Lung microvascular endothelial cell (primary cell): Measurements from ENCODE around the gene IL4R. TPM values are rescaled to one million over a fixed set of nuclear protein-coding genes. Genes with fewer than 3 reads are reported as not detected.
A peak's percentile ranks its signal among the peaks of the same experiment; 100 is the strongest.

Experiments
- DNase-seq, 2 donors: peaks; one replicate each; pipeline versions ENCODE4 v3.0.0 to v3.0.0-alpha.2; 2010; ENCODE audit warnings: low read depth in 2 of 2
- total RNA-seq: library from RNA; depleted of rRNA; stranded (reverse); fragments of >200 nt; gene quantifications from 2 replicates; pipeline ENCODE4 v1.2.1, GENCODE V29; 2014

Gene IL4R
- total RNA-seq, 1 donor from 2014 or later = 10.5 TPM

DNA sequence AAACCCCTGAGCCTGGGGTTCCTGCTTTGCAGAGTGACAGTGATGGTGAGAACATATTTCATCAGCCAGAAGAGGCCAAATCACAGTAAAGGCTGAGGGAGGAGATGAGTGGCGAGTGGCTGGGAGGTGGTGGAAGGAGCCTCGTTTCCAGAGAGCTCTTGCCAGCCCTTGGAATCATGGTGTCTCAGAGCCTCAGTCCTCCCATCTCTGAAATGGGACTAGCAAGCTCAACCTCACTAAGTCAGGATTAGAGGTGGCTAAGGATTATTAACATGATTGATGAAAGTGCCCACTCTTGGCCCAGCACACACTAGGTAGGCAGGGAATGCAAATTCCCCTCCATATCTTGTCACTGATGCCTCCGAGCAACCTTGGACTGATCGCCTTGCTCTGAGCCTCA lies 43.0 kb downstream of the IL4R start:
- no peak for DNase-seq

DNA sequence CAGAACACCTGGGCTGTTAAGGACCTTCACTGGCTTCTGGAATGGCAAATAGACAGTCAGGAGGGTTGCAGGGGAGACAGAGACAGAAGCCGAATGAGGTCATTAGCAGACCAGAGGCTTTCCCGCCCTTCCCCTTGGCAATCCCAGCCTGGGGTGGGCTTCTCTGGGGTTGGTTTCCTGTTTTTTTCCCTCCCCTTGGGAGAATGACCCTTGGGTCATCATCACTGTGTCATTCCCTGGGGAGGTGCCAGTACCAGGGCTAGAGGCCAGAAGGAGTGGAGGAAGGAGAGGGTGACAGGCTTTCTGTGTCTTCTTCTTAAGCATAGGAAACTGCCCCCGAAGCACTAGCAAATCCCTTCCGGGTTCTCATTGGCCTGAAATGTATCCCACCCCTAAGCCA lies 45.3 kb downstream of the IL4R start:
- DNase-seq = peak; percentile 17 to 59

DNA sequence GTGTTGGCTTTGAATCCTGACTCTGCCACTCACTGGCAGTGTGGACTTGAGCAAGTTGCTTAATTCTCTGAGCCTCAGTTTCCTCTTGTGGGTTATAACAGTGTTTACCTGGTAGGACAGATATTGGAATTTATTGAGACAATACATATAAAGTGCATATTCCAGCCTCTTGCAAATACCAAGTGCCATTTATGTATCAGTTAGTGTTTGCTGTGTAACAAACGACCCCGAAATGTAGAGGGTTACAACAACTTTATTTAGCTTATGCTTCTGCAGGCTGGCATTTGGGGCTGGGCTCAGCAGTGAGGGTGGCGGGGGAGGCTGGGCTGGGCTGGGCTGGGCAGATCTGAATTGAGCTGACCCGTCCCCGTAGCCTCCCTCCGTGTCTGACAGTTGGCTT lies 45.8 kb downstream of the IL4R start:
- DNase-seq = no peak

DNA sequence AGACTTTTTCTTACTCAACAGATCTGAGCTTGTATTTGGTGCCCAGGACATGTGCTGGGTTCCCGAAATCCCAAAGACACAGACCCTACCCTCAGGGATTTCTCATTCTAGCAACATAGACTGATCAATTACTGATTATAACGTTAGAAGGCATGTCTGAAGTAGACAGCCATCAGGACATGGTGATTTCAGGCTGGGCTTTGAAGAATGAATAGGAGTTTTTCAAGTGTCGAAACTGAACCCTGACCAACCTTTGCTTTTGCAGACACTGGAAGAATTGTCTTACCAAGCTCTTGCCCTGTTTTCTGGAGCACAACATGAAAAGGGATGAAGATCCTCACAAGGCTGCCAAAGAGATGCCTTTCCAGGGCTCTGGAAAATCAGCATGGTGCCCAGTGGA lies 48.2 kb downstream of the IL4R start:
- DNase-seq = no peak

DNA sequence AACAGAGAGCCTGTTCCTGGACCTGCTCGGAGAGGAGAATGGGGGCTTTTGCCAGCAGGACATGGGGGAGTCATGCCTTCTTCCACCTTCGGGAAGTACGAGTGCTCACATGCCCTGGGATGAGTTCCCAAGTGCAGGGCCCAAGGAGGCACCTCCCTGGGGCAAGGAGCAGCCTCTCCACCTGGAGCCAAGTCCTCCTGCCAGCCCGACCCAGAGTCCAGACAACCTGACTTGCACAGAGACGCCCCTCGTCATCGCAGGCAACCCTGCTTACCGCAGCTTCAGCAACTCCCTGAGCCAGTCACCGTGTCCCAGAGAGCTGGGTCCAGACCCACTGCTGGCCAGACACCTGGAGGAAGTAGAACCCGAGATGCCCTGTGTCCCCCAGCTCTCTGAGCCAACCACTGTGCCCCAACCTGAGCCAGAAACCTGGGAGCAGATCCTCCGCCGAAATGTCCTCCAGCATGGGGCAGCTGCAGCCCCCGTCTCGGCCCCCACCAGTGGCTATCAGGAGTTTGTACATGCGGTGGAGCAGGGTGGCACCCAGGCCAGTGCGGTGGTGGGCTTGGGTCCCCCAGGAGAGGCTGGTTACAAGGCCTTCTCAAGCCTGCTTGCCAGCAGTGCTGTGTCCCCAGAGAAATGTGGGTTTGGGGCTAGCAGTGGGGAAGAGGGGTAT lies 48.9 kb downstream of the IL4R start:
- DNase-seq = no peak

DNA sequence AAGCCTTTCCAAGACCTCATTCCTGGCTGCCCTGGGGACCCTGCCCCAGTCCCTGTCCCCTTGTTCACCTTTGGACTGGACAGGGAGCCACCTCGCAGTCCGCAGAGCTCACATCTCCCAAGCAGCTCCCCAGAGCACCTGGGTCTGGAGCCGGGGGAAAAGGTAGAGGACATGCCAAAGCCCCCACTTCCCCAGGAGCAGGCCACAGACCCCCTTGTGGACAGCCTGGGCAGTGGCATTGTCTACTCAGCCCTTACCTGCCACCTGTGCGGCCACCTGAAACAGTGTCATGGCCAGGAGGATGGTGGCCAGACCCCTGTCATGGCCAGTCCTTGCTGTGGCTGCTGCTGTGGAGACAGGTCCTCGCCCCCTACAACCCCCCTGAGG lies 49.5 kb downstream of the IL4R start:
- DNase-seq = no peak

DNA sequence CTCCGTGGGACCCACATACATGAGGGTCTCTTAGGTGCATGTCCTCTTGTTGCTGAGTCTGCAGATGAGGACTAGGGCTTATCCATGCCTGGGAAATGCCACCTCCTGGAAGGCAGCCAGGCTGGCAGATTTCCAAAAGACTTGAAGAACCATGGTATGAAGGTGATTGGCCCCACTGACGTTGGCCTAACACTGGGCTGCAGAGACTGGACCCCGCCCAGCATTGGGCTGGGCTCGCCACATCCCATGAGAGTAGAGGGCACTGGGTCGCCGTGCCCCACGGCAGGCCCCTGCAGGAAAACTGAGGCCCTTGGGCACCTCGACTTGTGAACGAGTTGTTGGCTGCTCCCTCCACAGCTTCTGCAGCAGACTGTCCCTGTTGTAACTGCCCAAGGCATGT lies 50.0 kb downstream of the IL4R start:
- DNase-seq = peak in 1 of 2 donors; percentile 18

DNA sequence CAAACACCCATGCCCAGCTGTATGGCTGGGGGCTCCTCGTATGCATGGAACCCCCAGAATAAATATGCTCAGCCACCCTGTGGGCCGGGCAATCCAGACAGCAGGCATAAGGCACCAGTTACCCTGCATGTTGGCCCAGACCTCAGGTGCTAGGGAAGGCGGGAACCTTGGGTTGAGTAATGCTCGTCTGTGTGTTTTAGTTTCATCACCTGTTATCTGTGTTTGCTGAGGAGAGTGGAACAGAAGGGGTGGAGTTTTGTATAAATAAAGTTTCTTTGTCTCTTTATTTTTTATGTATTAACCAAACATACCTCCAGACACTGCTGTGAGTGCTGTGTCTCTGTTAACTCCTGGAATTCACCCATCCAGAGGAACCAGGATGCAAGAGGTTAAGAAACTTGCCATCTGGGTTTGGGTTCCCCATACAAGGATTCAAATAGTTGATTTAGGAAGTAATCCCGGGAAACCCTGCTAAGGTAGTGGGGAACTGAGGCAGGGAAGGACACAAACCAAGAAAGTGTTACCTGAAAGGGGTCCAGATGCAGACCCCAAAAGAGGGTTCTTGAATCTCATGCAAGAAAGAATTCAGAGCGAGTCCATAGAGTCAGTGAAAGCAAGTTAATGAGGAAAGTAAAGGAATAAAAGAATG lies 50.8 kb downstream of the IL4R start:
- no peak for DNase-seq

DNA sequence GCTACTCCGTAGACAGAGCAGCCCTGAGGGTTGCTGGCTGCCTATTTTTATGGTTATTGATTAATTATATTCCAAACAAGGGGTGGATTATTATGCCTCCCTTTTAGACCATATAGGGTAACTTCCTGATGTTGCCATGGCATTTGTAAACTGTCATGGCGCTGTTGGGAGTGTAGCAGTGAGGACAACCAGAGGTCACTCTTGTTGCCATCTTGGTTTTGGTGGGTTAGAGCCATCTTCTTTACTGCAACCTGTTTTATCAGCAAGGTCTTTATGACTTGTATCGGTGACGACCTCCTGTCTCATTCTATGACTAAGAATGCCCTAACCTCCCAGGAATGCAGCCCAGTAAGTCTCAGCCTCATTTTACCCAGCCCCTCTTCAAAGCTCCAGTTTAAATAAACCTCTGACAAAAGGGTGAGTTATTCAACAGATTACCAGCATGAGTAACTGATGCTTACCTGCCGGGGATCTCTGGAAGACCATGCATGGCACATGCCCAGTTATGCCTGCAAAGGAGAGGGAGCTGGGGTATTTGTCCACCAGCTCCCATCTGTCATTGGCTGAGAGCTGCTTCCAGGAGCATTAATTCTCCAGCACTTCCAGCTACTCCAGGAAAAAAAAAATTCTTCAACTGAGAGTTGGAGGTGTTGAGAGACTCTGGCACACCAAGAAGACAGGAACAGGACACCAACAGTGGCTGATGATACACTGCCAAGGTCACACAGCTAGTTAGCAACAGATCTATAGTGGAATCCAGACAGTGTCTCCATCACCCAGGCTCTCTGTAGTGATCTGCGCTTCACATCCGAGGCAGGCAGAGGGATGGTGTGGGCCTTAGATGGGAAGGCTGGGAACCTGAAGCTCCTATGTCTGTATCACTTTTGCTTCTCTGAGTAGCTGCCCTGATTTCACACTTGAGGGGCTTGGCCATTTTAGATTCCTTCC lies 51.6 kb downstream of the IL4R start:
- DNase-seq = peak in 1 of 2 donors; percentile 53

DNA sequence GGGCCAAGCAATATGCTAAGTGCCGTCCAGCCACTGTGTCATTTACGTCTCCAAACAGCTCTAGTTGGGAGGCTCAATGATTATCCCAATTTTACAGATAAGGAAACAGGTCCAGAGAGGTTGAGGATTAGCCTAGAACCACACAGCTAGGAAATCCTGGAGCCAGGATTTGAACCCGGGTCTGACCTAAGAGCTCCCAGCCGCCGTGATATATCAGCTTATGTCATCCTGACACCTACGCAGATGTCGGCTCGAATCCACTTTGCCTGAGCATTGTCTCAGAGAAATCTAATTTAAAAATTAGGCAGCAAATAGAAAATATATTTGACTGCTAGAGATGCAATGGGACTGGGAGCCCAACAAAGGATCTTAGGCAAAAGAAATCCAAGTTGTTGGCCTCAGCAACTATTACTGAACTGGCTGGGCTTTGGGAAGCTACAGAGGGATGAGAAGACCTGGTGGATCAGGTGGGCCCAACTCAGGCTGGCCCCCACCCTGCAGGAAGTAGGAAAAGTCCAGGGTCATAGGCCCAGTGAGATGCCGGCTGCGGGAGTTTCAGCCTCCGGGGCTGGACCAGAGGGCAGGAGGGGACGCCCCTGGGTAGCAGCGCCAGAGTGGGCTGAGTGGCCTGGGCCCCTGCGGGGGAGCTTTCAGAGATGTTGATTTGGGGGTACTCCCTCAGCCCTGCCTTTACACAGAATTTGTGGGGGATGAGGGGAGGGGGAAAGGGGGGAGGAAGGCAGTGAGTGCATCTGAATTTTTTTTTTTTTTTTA lies 53.1 kb downstream of the IL4R start:
- DNase-seq = peak; percentile 30

DNA sequence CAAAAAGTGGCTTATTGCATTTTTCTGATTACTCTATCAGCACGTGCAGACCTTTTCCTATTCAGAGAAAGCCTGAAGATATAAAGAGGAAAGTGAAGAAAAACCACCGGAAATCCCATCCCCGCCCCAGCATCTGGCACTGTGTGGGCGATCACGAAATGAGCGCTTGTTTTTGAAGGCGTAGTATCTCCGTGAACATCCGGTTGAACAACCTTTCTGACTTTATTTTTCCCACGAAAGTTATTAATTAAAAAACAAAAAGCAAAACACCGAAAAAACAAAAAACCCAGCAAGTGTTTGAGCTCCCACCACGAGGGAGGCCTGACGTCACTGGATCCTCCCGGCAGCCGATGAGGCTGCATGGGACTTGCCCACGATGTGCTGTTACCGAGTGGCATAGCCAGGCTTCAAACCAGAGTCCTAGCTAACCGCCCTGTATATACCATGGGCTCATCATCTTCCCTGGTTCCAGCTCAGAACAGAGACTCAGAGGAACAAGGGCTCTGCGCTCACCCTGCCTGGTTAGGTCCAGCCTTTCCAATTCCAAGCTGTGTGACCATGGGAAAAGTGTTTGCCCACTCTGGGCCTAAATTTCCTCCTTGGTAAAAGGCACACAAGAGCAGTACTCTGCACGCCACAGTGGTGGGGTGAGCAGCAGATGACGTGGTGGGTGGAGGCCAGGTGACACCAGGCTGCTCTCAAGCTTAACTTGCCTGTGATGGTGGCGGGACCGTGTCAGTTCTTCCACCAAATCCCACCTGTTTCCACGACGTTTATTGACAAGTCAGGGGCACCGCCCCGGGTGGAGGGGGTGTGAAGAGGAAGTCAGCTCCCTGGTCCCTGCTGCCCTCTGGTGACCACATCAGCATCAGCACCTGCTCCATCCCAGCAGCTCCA lies 53.9 kb downstream of the IL4R start:
- DNase-seq = peak; percentile 84 to 91

DNA sequence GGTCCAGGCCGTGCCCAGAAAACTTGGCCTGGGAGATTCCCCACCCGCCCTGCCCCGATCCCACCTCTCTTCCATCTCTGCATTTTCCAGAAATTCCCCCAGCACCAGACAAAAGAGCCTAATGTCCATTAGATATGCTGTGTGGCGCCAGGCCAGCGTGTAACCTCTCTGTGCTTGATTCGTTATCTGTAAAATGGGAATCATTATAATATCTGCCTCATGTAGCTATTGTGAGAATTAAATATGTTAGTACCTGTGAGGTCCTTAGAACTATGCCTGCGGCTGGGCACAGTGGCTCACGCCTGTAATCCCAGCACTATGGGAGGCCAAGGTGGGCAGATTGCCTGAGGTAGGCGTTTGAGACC lies 54.6 kb downstream of the IL4R start:
- no peak for DNase-seq

DNA sequence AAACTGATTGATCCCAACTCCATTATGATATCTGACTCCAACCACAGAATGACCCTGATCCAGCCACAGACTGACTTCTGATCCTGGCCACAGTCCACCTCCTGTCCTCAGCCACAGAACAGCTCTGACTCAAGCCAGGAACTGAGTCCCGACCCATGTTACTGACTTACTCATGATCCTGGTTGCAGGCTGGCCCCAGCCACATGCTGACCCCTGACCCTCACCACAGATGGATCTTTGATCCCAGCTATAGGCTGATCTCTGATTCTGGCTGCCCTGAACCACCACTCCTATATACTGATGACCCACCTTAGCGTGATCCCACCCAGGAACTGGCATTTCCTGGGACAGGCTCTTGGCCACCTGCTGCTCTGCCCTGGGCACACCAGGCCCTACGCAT lies 56.0 kb downstream of the IL4R start:
- DNase-seq = peak in 1 of 2 donors; percentile 40

DNA sequence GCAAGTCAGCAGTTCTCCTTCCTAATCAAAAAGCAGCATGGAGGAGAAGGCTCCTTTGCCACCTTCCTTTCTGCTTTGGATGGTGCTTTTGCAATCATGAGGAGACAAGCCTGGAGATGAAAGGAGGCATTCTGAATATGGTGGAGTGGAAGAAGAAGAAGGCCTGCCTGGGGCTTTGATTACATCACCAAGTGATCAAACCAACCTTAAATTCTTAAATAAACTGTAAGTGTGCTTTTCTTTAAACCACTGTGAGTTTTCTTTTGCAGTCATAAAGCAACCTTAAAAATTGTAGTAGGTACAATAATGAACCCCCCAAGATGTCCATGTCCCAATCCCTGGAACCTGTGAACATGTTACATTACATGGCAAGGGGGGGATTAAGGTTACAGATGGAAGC lies 56.5 kb downstream of the IL4R start:
- DNase-seq = no peak

DNA sequence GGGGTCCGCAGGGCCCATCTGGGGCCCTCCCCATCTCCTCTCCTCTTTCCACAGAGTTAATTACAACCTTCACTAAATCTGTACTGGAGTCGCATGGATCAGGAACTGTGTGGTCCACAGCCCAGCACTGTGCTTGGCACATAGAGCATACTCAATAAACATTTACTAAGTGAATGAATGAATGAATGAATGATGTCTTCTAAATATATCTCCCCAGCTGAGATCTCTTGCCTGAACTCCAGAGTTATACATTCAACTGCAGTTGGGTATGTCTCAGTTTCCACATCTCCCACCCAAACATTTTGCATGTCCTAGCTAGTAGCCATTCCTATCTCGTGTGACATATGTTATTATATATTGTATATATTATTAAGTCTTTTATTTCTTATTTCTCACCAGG lies 59.5 kb downstream of the IL4R start:
- no peak for DNase-seq

DNA sequence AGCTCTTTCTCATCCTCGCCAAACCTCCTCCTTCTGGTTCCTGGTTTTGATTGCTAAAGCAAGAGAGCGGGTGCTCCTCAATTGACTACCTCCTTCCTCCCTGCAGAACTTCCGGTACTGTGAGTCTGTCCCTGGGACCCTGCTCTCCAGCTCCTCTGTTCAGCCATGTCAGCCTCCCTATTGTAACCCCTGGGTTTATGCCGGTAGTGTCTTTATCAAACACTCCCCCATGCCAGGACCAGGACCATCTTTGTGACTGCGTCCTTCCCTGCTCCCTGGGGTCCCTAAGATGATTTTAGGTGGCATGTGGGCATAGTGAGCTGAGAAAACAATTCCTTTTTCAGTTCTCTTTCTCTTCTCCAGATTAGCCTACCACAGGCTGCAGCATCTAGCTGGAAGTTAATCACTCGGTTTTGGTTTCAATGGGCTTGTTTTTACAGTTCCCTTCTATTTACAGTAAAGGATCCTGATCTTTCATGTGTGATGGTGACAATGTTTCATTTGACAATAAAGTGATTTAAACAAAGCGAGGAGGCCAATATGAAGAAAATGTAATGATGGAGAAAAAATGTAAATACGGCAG lies 60.5 kb downstream of the IL4R start:
- DNase-seq = no peak

DNA sequence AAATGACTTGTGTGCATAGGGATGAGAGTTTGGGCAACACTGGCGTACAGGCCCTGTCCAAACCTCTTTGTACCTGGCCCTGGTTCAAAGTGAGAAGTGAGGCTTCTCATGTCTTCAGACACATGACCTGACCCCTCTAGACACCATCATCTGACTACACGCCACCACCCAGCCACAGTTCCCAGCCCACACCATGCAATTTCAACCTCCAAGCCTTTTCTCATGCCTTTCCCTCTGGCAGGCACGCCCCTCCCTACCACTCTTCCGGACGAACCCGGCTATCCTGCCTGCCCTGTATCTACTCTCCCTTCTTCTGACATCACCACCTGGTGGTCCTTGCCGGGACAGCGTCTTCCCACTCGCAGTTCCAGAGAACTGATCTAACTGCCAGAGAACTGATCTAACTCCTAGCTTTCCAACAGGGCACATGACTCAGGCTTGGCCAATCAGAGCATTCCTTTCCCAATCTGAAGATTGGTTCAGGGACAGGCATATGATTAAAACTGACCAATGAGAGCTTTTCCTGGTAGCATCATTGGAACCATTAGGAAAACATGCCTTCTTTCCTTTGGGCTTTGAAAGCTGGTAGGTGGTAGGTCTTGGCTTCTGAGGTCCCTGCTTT lies 61.1 kb downstream of the IL4R start:
- peak; percentile 57 to 89 for DNase-seq

DNA sequence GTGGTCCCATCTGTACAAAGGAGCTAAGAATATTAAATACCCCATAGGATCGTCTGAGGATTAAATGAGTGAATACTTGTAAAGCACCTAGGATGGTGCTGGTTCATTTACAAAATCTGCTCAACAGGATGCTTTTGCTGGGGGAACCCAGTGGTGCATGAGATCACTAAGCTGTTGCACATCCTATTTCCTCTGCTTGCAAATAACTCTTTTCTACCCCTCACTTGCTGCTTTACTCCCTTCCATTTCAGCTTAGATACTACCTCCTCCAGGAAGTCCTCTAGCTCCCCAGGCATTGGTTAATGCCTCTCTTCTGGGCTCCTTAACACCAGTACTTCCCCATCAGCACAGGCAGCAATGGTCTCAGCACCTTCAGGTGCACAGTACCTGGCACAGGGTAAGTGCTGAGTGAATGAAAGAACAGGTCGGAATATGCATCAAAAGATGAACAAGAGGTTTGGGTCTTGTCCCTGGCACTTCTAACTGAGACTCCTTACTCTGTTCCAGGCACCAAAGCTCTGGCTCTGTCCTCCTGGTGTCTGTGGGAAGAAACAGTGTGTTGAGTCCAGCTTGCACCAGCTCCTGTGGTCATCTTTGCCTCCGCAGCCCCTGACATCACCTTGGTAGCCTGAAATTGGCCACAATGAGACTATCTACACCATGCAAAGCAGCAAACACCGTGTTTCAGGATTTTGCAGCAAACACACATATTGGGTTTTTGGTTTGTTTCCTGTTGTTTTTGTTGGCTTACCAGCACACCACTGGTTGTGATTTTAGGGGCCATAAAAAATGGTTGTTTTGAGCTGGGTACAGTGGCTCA lies 64.1 kb downstream of the IL4R start:
- no peak for DNase-seq
